ENCODE measurements around the gene FAM227B.

- TF ChIP-seq CTCF (conservative IDR thresholded peaks at IDR 0.05 in 1 of 2, IDR thresholded peaks at IDR 0.05 in 1 of 2; ENCODE audit: extremely low read depth in 1 of 2, insufficient read depth in 1 of 2, low read depth in 1 of 2, low read length in 2 of 2) (no peak), EZH2 (IDR thresholded peaks at IDR 0.05; ENCODE audit: borderline replicate concordance, low read length) (no peak)
Observed at GRCh38 chr15:49492151-49492550, 128.5 kb downstream of the FAM227B start.

Measured in mammary epithelial cell (primary cell).